Measurements from ENCODE around the gene DUSP16.

DUSP16 gene

DNA sequence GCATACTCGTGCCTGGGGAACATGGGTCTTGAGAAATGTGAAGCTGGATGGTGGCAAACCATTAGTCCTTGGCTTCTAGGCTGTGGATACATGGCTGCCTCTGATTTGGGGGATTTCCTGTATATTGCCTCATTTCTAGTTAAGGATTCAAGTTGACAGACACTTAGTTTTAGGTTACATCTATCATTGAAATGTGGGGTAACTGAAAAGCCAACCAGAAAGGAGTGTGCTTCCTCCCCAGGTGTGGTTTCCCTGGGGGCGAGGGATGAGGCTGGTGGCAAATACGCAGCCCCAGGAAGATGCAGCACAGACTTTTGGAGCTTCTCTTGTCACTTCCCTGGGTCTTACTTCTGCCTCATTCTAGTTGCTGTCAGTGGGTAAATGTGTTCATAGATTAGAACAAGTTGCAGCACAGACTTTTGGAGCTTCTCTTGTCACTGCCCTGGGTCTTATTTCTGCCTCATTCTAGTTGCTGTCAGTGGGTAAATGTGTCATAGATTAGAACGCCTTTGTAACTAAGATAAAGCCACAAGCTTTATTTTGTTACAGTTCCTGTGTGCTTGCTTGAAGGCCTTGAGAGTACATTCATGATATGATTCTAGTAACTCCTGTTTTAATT lies 120.7 kb downstream of the DUSP16 start:
- Histone ChIP-seq H3K36me3 (ENCODE audit: control insufficient read depth in 1 of 2, insufficient read depth in 2 of 2, low read length in 2 of 2) (no peaks in the 10 kb centered on the region), H3K4me1 (ENCODE audit: control insufficient read depth in 1 of 2, insufficient read depth in 2 of 2, low read length in 2 of 2) (no peaks in the 10 kb centered on the region), H3K4ac (ENCODE audit: low read depth, low read length) (no peak overlapping the region), H2AK5ac (ENCODE audit: low read length) (no peak overlapping the region), H2BK120ac (ENCODE audit: insufficient read depth, low read length, poor library complexity) (no peak overlapping the region), H3K9me3 (ENCODE audit: insufficient read depth, low read depth, low read length) (no peaks in the 10 kb centered on the region), H4K8ac (ENCODE audit: low read depth, low read length) (no peak overlapping the region), H2BK12ac (ENCODE audit: low read length) (no peak overlapping the region), H3K79me1 (ENCODE audit: low read length) (no peaks in the 10 kb centered on the region), H3K27ac (ENCODE audit: low read depth, low read length) (no peak overlapping the region), H4K91ac (ENCODE audit: low read depth, low read length) (no peak overlapping the region), H3K9ac (ENCODE audit: low read length) (no peak overlapping the region), H3K27me3 (ENCODE audit: insufficient read depth, low read length) (no peaks in the 10 kb centered on the region), H3K4me2 (ENCODE audit: low read length) (no peak overlapping the region), H3K4me3 (ENCODE audit: low read depth, low read length) (no peak overlapping the region), H3K79me2 (ENCODE audit: control insufficient read depth, insufficient read depth, low read length, poor library complexity) (no peaks in the 10 kb centered on the region), H3K23ac (ENCODE audit: low read length) (no peak overlapping the region), H3K18ac (ENCODE audit: low read length) (no peak overlapping the region), H4K12ac (ENCODE audit: low read depth, low read length) (no peak overlapping the region), H2AFZ (ENCODE audit: insufficient read depth, low read length, poor library complexity) (no peak overlapping the region), H3K14ac (ENCODE audit: low read length) (no peak overlapping the region), H2BK5ac (ENCODE audit: low read depth, low read length, poor library complexity) (no peak overlapping the region)
- no CpG with 5 or more reads among the region's 4 CpGs for WGBS (ENCODE audit: extremely low coverage, insufficient coverage, insufficient read length)
- peak in 1 of 2 donors; percentile 36 for DNase-seq

DNA sequence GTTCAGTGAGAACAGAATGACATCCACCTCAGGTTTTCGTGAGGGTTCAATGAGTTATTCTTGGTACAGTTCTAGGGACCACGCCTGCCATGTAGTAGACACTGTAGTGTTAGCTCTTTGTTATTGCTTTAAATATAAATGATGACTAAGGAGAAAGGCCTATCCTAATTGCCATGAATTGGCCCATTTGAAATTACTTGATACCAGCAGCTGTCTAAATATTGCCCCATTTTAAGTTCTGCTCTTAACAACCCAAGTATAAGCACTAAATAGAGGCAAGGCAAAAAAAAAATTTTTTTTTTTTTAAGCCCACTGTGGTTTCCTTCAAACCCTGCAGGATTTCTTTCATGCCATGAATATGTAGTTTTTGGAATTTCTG lies 121.2 kb downstream of the DUSP16 start:
- no peak overlapping the region for H3K9ac ChIP-seq (ENCODE audit: low read length)
- no peak overlapping the region for H2BK5ac ChIP-seq (ENCODE audit: low read depth, low read length, poor library complexity)
- no peak overlapping the region for H3K18ac ChIP-seq (ENCODE audit: low read length)
- H3K36me3 ChIP-seq (ENCODE audit: control insufficient read depth in 1 of 2, insufficient read depth in 2 of 2, low read length in 2 of 2) = no peaks in the 10 kb centered on the region
- H3K4ac ChIP-seq (ENCODE audit: low read depth, low read length) = no peak overlapping the region
- no peak overlapping the region for H3K4me3 ChIP-seq (ENCODE audit: low read depth, low read length)
- no peak overlapping the region for H3K23ac ChIP-seq (ENCODE audit: low read length)
- H4K91ac ChIP-seq (ENCODE audit: low read depth, low read length) = no peak overlapping the region
- no peaks in the 10 kb centered on the region for H3K79me2 ChIP-seq (ENCODE audit: control insufficient read depth, insufficient read depth, low read length, poor library complexity)
- H3K27me3 ChIP-seq (ENCODE audit: insufficient read depth, low read length) = no peaks in the 10 kb centered on the region
- no peak for DNase-seq
- H4K8ac ChIP-seq (ENCODE audit: low read depth, low read length) = no peak overlapping the region
- H3K4me1 ChIP-seq (ENCODE audit: control insufficient read depth in 1 of 2, insufficient read depth in 2 of 2, low read length in 2 of 2) = no peaks in the 10 kb centered on the region
- H2AK5ac ChIP-seq (ENCODE audit: low read length) = no peak overlapping the region
- H3K79me1 ChIP-seq (ENCODE audit: low read length) = no peaks in the 10 kb centered on the region
- no peak overlapping the region for H3K14ac ChIP-seq (ENCODE audit: low read length)
- no CpG with 5 or more reads among the region's 2 CpGs for WGBS (ENCODE audit: extremely low coverage, insufficient coverage, insufficient read length)
- no peak overlapping the region for H4K12ac ChIP-seq (ENCODE audit: low read depth, low read length)
- no peak overlapping the region for H2AFZ ChIP-seq (ENCODE audit: insufficient read depth, low read length, poor library complexity)
- no peak overlapping the region for H3K4me2 ChIP-seq (ENCODE audit: low read length)
- no peak overlapping the region for H3K27ac ChIP-seq (ENCODE audit: low read depth, low read length)
- no peak overlapping the region for H2BK120ac ChIP-seq (ENCODE audit: insufficient read depth, low read length, poor library complexity)
- no peak overlapping the region for H2BK12ac ChIP-seq (ENCODE audit: low read length)
- H3K9me3 ChIP-seq (ENCODE audit: insufficient read depth, low read depth, low read length) = no peaks in the 10 kb centered on the region

DNA sequence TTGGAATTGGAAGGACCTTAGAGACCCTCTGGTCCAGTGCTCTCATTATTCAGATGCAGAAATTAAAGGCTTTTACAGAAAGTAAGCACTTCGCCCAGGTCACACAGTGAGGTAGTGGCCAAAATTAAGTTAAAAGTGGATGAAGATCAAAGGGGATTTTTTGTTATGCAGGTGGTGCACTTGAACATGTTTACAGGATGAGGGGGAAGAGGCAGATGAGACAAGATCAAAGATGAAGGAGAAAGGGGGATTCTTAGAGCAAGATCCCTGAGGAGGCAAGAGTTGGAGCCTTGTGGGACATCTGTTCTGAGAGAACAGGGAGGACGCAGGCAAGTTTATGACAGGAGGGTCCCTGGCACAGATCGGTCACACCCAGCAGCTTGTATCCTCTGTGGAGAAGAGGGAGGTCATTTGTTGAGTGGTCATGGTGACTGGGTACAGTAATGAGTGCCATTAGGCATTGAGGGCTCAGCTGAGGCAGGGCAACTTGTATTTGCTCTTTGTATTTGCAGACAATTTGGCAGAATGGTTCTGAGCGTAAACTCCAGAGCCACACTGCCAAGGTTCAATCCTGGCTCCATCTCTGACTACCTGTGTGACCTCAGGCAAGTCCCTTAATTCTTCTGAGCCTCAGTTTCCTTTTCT lies 121.8 kb downstream of the DUSP16 start:
- Histone ChIP-seq H2BK12ac (ENCODE audit: low read length) (no peak overlapping the region), H2BK120ac (ENCODE audit: insufficient read depth, low read length, poor library complexity) (no peak overlapping the region), H3K23ac (ENCODE audit: low read length) (no peak overlapping the region), H4K8ac (ENCODE audit: low read depth, low read length) (no peak overlapping the region), H3K9me3 (ENCODE audit: insufficient read depth, low read depth, low read length) (no peaks in the 10 kb centered on the region), H3K27ac (ENCODE audit: low read depth, low read length) (no peak overlapping the region), H4K91ac (ENCODE audit: low read depth, low read length) (no peak overlapping the region), H3K14ac (ENCODE audit: low read length) (no peak overlapping the region), H3K18ac (ENCODE audit: low read length) (no peak overlapping the region), H3K36me3 (ENCODE audit: control insufficient read depth in 1 of 2, insufficient read depth in 2 of 2, low read length in 2 of 2) (no peaks in the 10 kb centered on the region), H3K79me2 (ENCODE audit: control insufficient read depth, insufficient read depth, low read length, poor library complexity) (no peaks in the 10 kb centered on the region), H3K79me1 (ENCODE audit: low read length) (no peaks in the 10 kb centered on the region), H3K4ac (ENCODE audit: low read depth, low read length) (no peak overlapping the region), H3K27me3 (ENCODE audit: insufficient read depth, low read length) (no peaks in the 10 kb centered on the region), H3K4me1 (ENCODE audit: control insufficient read depth in 1 of 2, insufficient read depth in 2 of 2, low read length in 2 of 2) (no peaks in the 10 kb centered on the region), H2AK5ac (ENCODE audit: low read length) (no peak overlapping the region), H2AFZ (ENCODE audit: insufficient read depth, low read length, poor library complexity) (no peak overlapping the region), H2BK5ac (ENCODE audit: low read depth, low read length, poor library complexity) (no peak overlapping the region), H3K4me2 (ENCODE audit: low read length) (no peak overlapping the region), H4K12ac (ENCODE audit: low read depth, low read length) (no peak overlapping the region), H3K4me3 (ENCODE audit: low read depth, low read length) (no peak overlapping the region), H3K9ac (ENCODE audit: low read length) (no peak overlapping the region)
- WGBS (ENCODE audit: extremely low coverage, insufficient coverage, insufficient read length) = no CpG with 5 or more reads among the region's 4 CpGs
- DNase-seq = no peak

DNA sequence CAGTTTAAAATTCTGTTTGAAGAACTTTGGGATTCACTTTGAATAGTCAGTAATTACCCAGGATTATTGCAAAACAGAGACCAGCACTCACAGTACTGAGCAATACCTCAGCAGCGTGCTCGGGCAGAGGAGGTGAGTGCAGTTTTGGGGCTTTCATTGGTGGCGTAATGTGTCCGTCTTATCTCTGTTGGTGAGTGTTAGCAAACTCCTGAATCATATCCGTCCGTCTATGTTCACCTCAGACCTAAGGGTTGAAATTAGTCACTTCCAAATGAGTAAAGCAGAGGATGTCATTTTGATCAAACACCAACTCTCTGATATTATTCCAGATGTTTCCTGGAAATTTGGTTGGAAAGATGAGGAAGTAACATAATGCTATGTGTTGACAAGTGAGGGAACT lies 123.0 kb downstream of the DUSP16 start:
- no peaks in the 10 kb centered on the region for H3K79me1 ChIP-seq (ENCODE audit: low read length)
- no peak overlapping the region for H3K9ac ChIP-seq (ENCODE audit: low read length)
- WGBS (ENCODE audit: extremely low coverage, insufficient coverage, insufficient read length) = no CpG with 5 or more reads among the region's 6 CpGs
- no peak overlapping the region for H3K14ac ChIP-seq (ENCODE audit: low read length)
- H4K12ac ChIP-seq (ENCODE audit: low read depth, low read length) = no peak overlapping the region
- H4K91ac ChIP-seq (ENCODE audit: low read depth, low read length) = no peak overlapping the region
- no peaks in the 10 kb centered on the region for H3K36me3 ChIP-seq (ENCODE audit: control insufficient read depth in 1 of 2, insufficient read depth in 2 of 2, low read length in 2 of 2)
- no peak overlapping the region for H3K4ac ChIP-seq (ENCODE audit: low read depth, low read length)
- no peak overlapping the region for H2AFZ ChIP-seq (ENCODE audit: insufficient read depth, low read length, poor library complexity)
- H3K9me3 ChIP-seq (ENCODE audit: insufficient read depth, low read depth, low read length) = no peaks in the 10 kb centered on the region
- no peaks in the 10 kb centered on the region for H3K79me2 ChIP-seq (ENCODE audit: control insufficient read depth, insufficient read depth, low read length, poor library complexity)
- no peak overlapping the region for H3K18ac ChIP-seq (ENCODE audit: low read length)
- H3K4me2 ChIP-seq (ENCODE audit: low read length) = no peak overlapping the region
- H2AK5ac ChIP-seq (ENCODE audit: low read length) = no peak overlapping the region
- no peak overlapping the region for H2BK120ac ChIP-seq (ENCODE audit: insufficient read depth, low read length, poor library complexity)
- H4K8ac ChIP-seq (ENCODE audit: low read depth, low read length) = no peak overlapping the region
- H3K4me1 ChIP-seq (ENCODE audit: control insufficient read depth in 1 of 2, insufficient read depth in 2 of 2, low read length in 2 of 2) = no peaks in the 10 kb centered on the region
- no peak overlapping the region for H3K23ac ChIP-seq (ENCODE audit: low read length)
- no peak overlapping the region for H3K27ac ChIP-seq (ENCODE audit: low read depth, low read length)
- DNase-seq = peak; percentile 59 to 65
- H2BK12ac ChIP-seq (ENCODE audit: low read length) = no peak overlapping the region
- no peak overlapping the region for H2BK5ac ChIP-seq (ENCODE audit: low read depth, low read length, poor library complexity)
- H3K27me3 ChIP-seq (ENCODE audit: insufficient read depth, low read length) = no peaks in the 10 kb centered on the region
- H3K4me3 ChIP-seq (ENCODE audit: low read depth, low read length) = no peak overlapping the region
